Upper lobe of left lung (tissue), 4 donors: ENCODE results near the gene EFNA5.

ENCODE experiments used
- POLR2A ChIP-seq, 4 donors: fragments of 450-650 bp; IDR thresholded peaks; one replicate each; pipeline ENCODE4 v1.5.1; 2016 to 2017; ENCODE audit warnings: antibody characterized with exemption in 4 of 4, mild to moderate bottlenecking in 2 of 4
- TF ChIP-seq, protein P1 (sequence below), 6 experiments: fragments of 450-650 bp in 4 of 6; fragments of 200-600 bp in 2 of 6; sonication (generic) in 2 of 6; IDR thresholded peaks; one replicate each; pipeline ENCODE4 v1.5.1; 2016 to 2019; ENCODE audit warnings: antibody characterized with exemption in 6 of 6

DNA sequence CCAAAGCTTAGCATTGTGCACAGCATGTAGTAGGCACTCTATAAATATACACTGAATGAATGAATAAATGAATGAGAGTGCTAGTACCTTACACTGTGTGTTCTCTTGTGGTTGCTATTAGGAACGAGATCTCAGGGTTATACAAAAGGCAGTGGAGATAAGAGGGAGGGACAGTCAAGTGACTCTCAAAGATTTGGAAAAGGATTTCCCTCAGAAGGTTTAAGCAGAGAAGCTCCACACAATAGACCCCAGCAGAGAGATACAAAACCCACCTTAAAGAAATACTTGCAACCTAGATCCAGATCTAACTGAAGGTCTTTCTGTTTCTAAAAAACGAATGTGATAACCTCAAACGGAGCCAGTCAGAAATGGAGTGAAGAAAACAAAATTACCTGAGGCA, 11.8 kb upstream of the EFNA5 start:
- TF ChIP-seq POLR2A (IDR thresholded peaks at IDR 0.05) = no peak
- TF ChIP-seq, protein P1, sequence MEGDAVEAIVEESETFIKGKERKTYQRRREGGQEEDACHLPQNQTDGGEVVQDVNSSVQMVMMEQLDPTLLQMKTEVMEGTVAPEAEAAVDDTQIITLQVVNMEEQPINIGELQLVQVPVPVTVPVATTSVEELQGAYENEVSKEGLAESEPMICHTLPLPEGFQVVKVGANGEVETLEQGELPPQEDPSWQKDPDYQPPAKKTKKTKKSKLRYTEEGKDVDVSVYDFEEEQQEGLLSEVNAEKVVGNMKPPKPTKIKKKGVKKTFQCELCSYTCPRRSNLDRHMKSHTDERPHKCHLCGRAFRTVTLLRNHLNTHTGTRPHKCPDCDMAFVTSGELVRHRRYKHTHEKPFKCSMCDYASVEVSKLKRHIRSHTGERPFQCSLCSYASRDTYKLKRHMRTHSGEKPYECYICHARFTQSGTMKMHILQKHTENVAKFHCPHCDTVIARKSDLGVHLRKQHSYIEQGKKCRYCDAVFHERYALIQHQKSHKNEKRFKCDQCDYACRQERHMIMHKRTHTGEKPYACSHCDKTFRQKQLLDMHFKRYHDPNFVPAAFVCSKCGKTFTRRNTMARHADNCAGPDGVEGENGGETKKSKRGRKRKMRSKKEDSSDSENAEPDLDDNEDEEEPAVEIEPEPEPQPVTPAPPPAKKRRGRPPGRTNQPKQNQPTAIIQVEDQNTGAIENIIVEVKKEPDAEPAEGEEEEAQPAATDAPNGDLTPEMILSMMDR (IDR thresholded peaks at IDR 0.05) = no peak
